Breast epithelium (tissue), 4 donors: ENCODE results near the gene POLQ. TPM values are rescaled to one million over a fixed set of nuclear protein-coding genes. Genes with fewer than 3 reads are reported as not detected.
"Not testable (repeated sequence)": the region's sequence is repeated elsewhere in the genome, so short reads cannot be mapped to it uniquely, and the experiment has no call there.

Source experiments
- DNase-seq, 2 donors: peaks; one replicate each; pipeline ENCODE4 v3.0.0-alpha.2; 2019; ENCODE audit warnings: low spot score in 2 of 2
- H3K27ac ChIP-seq, 2 donors: fragments of 200-600 bp; sonication (generic) in 1 of 2; one replicate each; pipeline ENCODE4 v1.5.1; 2016 to 2019; ENCODE audit warnings: mild to moderate bottlenecking in 1 of 2
- H3K27me3 ChIP-seq, 2 donors: fragments of 200-600 bp; sonication (generic) in 1 of 2; one replicate each; pipeline versions ENCODE4 v1.5.1 to v1.6.0; 2017 to 2019; ENCODE audit warnings: control low read depth in 1 of 2, mild to moderate bottlenecking in 1 of 2
- H3K36me3 ChIP-seq: fragments of 200-600 bp; one replicate; pipeline ENCODE4 v1.5.1; 2019
- H3K4me1 ChIP-seq, 2 donors: fragments of 200-600 bp; sonication (generic); one replicate each; pipeline ENCODE4 v1.5.1; 2016 to 2019; ENCODE audit warnings: control low read depth in 1 of 2
- H3K4me3 ChIP-seq, 3 donors: fragments of 200-600 bp; sonication (generic); 1 replicate in 2 of 3; 2 replicates in 1 of 3; pipeline ENCODE4 v1.5.1; 2016 to 2019; ENCODE audit warnings: mild to moderate bottlenecking in 3 of 3, moderate library complexity in 2 of 3
- H3K9me3 ChIP-seq, 2 donors: fragments of 200-600 bp; sonication (generic) in 1 of 2; one replicate each; pipeline ENCODE4 v1.5.1; 2016 to 2019; ENCODE audit warnings: control low read depth in 1 of 2
- POLR2A ChIP-seq: fragments of 450-650 bp; IDR thresholded peaks from one replicate; pipeline ENCODE4 v1.6.1; 2016; ENCODE audit warnings: antibody characterized with exemption, mild to moderate bottlenecking, moderate library complexity
- POLR2AphosphoS5 ChIP-seq, 3 donors: sonication (generic); formaldehyde crosslinking; IDR thresholded peaks; one replicate each; pipeline ENCODE4 v1.6.1; 2017; ENCODE audit warnings: antibody characterized with exemption in 3 of 3
- intact Hi-C: fragments of 100-400 bp; cut with DNase I; formaldehyde crosslinking; loops from one replicate; pipeline ENCODE4 v1.15.1; 2023; ENCODE audit warnings: low total_unique reads
- total RNA-seq, 3 donors: library from RNA; depleted of rRNA; stranded (reverse); fragments of >200 nt; gene quantifications; one replicate each; pipeline ENCODE4 v1.1.0, GENCODE V29; 2016
- TF ChIP-seq, protein P1 (sequence below), 3 donors: fragments of 450-650 bp; IDR thresholded peaks; one replicate each; pipeline ENCODE4 v1.5.1; 2016 to 2017; ENCODE audit warnings: antibody characterized with exemption in 3 of 3, mild to moderate bottlenecking in 3 of 3, moderate library complexity in 3 of 3

The POLQ gene
- under 1 TPM; under 0.01 to 0.64 (median 0.29) TPM for total RNA-seq

DNA sequence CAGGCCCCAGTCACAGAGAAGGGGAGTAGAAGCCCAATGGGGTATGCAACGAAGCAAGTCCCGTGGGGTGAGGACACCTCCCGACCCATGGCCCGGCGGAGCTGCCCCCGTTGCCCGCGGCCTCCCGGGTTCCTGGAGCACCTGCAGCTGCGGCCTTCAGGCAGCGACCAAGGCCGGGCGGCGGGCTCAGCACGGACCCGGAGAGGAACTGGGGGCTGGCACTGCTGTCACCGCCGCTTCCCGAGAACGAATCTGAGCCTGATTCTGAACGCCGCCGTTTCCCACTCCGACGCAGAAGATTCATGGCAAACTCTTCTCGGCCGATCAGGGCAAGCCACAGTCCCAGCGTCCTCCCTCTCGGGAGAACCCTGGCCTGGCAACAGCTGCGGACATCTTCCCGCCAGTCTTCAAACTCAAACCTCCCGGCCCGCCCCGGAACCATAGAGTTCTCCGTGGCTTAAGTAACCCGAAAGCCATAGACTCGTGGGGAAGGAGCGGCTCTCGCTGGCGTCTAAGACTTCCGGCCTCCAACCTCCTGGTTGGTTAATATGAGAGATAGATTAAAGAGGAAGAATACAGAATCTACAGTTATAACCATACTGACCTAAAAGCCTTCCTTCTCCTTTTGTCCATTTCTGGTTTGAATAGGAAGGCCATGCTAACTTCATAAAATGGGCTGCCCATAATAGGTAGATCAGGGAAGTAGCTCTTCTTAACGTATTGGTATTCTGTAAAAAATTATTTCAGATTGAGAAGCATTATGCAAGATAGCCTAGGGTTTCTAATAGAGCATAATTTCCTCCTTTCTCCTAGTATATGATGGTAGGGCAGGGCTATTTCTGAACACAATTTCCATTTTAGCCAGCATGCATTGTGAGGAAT, at the start of gene POLQ:
Gene POLQ, minus strand, starts transcription at position 415 of the 882 bp plus-strand sequence. Its CDS starts 111 bp downstream, at position 304.
- TF ChIP-seq POLR2AphosphoS5 (IDR thresholded peaks at IDR 0.05) = peak in 2 of 3 donors; percentile 19 to 34
- TF ChIP-seq, protein P1, sequence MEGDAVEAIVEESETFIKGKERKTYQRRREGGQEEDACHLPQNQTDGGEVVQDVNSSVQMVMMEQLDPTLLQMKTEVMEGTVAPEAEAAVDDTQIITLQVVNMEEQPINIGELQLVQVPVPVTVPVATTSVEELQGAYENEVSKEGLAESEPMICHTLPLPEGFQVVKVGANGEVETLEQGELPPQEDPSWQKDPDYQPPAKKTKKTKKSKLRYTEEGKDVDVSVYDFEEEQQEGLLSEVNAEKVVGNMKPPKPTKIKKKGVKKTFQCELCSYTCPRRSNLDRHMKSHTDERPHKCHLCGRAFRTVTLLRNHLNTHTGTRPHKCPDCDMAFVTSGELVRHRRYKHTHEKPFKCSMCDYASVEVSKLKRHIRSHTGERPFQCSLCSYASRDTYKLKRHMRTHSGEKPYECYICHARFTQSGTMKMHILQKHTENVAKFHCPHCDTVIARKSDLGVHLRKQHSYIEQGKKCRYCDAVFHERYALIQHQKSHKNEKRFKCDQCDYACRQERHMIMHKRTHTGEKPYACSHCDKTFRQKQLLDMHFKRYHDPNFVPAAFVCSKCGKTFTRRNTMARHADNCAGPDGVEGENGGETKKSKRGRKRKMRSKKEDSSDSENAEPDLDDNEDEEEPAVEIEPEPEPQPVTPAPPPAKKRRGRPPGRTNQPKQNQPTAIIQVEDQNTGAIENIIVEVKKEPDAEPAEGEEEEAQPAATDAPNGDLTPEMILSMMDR (IDR thresholded peaks at IDR 0.05) = no peak
- peak; percentile 79 to 85 for DNase-seq
- intact Hi-C loops = no loop called here
- H3K27ac ChIP-seq = peak within 1 kb of the TSS; percentile 58 to 63
- H3K36me3 ChIP-seq = no peaks in the 10 kb centered on the region
- H3K4me3 ChIP-seq = peak within 1 kb of the TSS; percentile 54 to 66 (median 57)
- no peaks in the 10 kb centered on the region for H3K9me3 ChIP-seq
- H3K4me1 ChIP-seq = no peaks in the 10 kb centered on the region
- H3K27me3 ChIP-seq = no peaks in the 10 kb centered on the region

DNA sequence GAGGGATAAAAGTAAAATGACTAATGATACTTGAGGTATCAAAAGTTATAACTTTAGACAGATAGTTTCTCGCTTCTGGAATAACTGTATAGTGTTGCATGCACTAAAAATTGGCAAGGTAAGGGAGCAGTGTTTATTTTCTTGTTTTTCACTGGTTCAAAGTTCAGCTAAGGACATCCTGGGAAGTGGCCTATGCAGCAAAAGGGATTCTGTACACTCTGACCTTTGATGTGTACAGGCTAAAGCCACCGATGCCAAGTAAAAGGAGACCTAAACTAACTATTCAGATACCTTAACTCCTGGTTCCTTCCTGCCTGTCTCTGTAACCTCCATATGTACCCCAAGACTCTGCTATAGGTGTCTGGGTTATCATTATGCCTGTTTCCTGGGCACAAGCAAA, 49.1 kb upstream of the POLQ start:
- no peaks in the 10 kb centered on the region for H3K9me3 ChIP-seq
- H3K36me3 ChIP-seq = no peaks in the 10 kb centered on the region
- intact Hi-C loops = no loop called here
- H3K4me3 ChIP-seq = no peak overlapping the region
- TF ChIP-seq, protein P1 (IDR thresholded peaks at IDR 0.05) = no peak
- TF ChIP-seq POLR2AphosphoS5 (IDR thresholded peaks at IDR 0.05) = no peak
- no peak for TF ChIP-seq POLR2A
- no peaks in the 10 kb centered on the region for H3K4me1 ChIP-seq
- H3K27ac ChIP-seq = no peak overlapping the region
- DNase-seq = no peak
- H3K27me3 ChIP-seq = no peaks in the 10 kb centered on the region

DNA sequence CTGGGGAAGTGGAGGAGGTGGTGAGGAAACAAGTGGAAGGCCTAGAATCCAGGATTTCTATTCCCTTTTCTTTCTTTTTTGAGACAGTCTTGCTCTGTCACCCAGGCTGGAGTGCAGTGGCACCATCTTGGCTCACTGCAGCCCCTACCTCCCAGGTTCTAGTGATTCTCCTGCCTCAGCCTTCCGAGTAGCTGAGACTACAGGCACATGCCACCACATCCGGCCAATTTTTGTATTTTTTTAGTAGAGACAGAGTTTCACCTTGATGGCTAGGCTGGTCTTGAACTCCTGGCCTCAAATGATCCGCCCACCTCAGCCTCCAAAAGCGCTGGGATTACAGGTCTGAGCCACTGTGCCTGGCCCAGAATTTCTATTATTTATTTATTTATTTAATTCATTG, 48.0 kb upstream of the POLQ start:
- DNase-seq, H3K27ac ChIP-seq, H3K9me3 ChIP-seq, intact Hi-C loops, H3K4me1 ChIP-seq, H3K27me3 ChIP-seq, H3K4me3 ChIP-seq, H3K36me3 ChIP-seq: not testable (repeated sequence)

DNA sequence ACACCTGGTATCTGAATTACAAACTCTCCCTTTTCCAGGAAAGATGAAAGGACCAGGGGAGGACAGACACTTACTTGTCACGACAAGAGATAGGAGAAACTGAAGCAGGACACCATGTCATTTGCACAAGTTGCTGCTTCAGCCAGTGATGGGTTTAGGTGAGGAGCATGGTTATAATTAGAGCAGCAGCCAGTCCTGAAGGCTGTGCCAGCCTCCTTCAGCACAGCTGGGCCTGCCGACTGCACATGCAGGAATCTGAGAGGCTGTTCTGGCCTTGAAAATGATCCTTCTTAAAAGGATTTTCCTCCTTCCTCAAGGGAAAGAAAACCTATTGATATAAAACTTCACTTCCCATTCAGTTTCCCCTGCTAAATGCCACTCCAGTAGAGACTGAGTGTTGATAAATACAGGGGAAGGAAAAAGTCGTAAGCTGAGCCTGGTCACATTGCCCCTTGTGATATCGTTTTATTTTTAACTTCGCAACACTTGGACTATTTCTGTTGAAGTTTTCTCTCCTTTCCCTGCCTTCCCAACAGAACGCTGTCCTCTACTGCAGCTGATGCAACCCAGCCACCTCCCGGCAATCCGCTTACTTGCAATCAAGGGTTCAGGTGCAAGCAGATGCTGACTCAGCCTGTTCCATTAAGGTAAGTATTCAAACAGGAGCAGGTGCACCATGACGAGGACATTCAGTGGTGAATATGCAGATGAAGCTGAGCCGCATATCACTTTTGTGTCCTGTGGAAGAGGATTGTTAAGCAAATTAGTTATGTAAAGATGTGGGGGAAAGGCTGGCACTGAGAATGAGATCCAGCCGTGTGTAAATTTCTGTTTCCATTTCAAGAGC, 47.3 kb upstream of the POLQ start, which contains the start of gene FBXO40:
Gene FBXO40, plus strand, starts transcription at position 524 of the 847 bp plus-strand sequence. CDS start 27,197 bp downstream, outside the sequence.
- Histone ChIP-seq H3K9me3 (no peaks in the 10 kb centered on the region), H3K27me3 (no peaks in the 10 kb centered on the region), H3K4me3 (no peak within 1 kb of the TSS), H3K4me1 (no peaks in the 10 kb centered on the region), H3K36me3 (no peaks in the 10 kb centered on the region), H3K27ac (no peak within 1 kb of the TSS)
- no peak for DNase-seq
- TF ChIP-seq, protein P1 (IDR thresholded peaks at IDR 0.05) = no peak
- no peak for TF ChIP-seq POLR2AphosphoS5 (IDR thresholded peaks at IDR 0.05)
- intact Hi-C loops = no loop called here

DNA sequence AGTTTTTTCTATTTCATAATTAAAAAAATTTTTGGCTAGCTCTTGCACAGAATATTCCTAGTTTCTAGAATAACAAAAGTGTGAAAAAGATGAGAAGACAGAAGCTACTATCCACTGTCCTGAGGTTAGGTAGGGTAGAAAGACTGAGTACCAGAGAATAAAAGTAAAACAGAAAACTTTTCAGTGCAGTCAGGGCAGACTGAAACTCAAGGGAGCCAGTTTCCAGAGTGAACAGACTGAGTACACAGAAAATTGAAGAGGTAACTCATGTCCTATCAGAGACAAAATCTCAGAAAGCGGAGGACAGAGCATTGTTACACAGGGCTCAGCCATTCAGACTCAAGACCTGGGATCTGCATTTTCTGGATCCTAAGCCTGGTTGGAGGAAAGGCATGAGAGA, 38.6 kb upstream of the POLQ start:
- Histone ChIP-seq H3K9me3 (no peaks in the 10 kb centered on the region), H3K27me3 (no peaks in the 10 kb centered on the region), H3K36me3 (no peaks in the 10 kb centered on the region), H3K27ac (no peak overlapping the region), H3K4me3 (no peak overlapping the region), H3K4me1 (no peaks in the 10 kb centered on the region)
- intact Hi-C loops = no loop called here
- DNase-seq = no peak
- TF ChIP-seq, protein P1 (IDR thresholded peaks at IDR 0.05) = no peak
- TF ChIP-seq POLR2AphosphoS5 (IDR thresholded peaks at IDR 0.05) (no peak), POLR2A (no peak)
